Immature natural killer cell (primary cell): Measurements from ENCODE around the gene HCCS. TPM values are rescaled to one million over a fixed set of nuclear protein-coding genes. Genes with fewer than 3 reads are reported as not detected.
A peak's percentile ranks its signal among the peaks of the same experiment; 100 is the strongest.
"Not testable (repeated sequence)": the region's sequence is repeated elsewhere in the genome, so short reads cannot be mapped to it uniquely, and the experiment has no call there.

ENCODE experiments used
- DNase-seq, 3 donors: peaks; one replicate each; pipeline ENCODE4 v3.0.0; 2022; ENCODE audit warnings: mixed read lengths in 1 of 3
- H3K27ac Mint-ChIP-seq, 6 donors: one replicate each; pipeline ENCODE4 v1.8.0; 2020; ENCODE audit warnings: mixed read lengths in 6 of 6, mild to moderate bottlenecking in 5 of 6, inconsistent platforms in 4 of 6, moderate library complexity in 3 of 6
- H3K27me3 Mint-ChIP-seq, 3 donors: one replicate each; pipeline ENCODE4 v1.8.0; 2020 to 2021; ENCODE audit warnings: low read depth in 3 of 3, mild to moderate bottlenecking in 3 of 3, mixed read lengths in 3 of 3, moderate library complexity in 3 of 3, inconsistent platforms in 1 of 3
- H3K36me3 Mint-ChIP-seq, 3 donors: one replicate each; pipeline ENCODE4 v1.8.0; 2020; ENCODE audit warnings: mixed read lengths in 3 of 3, inconsistent platforms in 2 of 3, mild to moderate bottlenecking in 2 of 3
- H3K4me1 Mint-ChIP-seq, 2 donors: one replicate each; pipeline ENCODE4 v1.8.0; 2020; ENCODE audit warnings: inconsistent platforms in 2 of 2, mild to moderate bottlenecking in 2 of 2, mixed read lengths in 2 of 2, moderate library complexity in 1 of 2
- H3K4me3 Mint-ChIP-seq, 5 donors: one replicate each; pipeline ENCODE4 v1.8.0; 2020; ENCODE audit warnings: mild to moderate bottlenecking in 5 of 5, mixed read lengths in 5 of 5, inconsistent platforms in 3 of 5, moderate library complexity in 3 of 5
- H3K9me3 Mint-ChIP-seq, 6 donors: one replicate each; pipeline ENCODE4 v1.8.0; 2020; ENCODE audit warnings: mild to moderate bottlenecking in 6 of 6, mixed read lengths in 6 of 6, inconsistent platforms in 4 of 6, moderate library complexity in 3 of 6
- polyA plus RNA-seq, 3 donors: library from polyadenylated mRNA; unstranded; fragments of 300-500 nt; fragmentation: Illumina TruSeq; gene quantifications; one replicate each; pipeline ENCODE4 v1.2.3, GENCODE V29; 2021

The HCCS gene
- polyA plus RNA-seq, 3 donors from 2014 or later: 23.7 to 26.4 (median 24.1) TPM

DNA sequence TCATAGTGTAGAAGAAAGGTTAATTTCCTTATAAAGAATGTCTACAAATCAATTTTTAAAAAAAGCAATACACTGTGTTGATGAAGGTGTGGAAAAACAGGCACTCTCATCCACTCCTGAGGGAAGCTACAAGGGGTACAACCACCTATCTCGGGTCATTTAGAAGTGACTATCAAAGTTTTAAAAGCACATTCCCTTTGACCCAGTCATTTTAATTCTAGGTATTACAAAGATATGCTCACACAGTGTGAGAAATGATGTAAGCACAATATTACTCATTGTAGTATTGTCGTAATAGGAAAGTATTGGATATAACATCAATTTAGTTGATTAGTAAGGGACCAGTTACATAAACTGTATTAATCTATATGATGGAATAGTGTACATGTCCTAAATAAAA lies 7.4 kb upstream of the HCCS start:
- Mint-ChIP-seq H3K9me3 (no peaks in the 10 kb centered on the region), H3K4me1 (no peaks in the 10 kb centered on the region), H3K4me3 (no peak overlapping the region), H3K36me3 (no peaks in the 10 kb centered on the region), H3K27ac (no peak overlapping the region), H3K27me3 (peaks cover 0 to 4% (median 2%) of the 10 kb centered on the region in 3 donors)
- DNase-seq: no peak

DNA sequence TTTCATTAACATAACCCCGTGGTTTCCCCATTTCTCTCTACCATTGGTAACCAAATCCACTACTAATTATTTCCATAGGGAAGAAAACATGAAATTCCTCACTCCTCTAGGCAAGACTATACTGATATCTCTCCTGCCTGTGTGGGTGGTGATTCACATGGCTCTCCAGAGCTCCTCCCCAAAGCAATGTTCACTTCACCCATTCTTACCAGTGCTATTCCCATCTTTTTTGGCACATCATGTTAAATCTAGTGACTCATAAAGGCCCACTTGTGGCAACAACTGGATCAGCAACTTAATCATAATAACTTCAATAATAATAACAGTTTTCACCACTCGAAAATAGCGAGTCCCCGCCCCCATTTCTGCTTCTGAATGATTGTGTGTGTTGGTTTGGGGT lies 6.1 kb upstream of the HCCS start:
- H3K9me3 Mint-ChIP-seq: no peaks in the 10 kb centered on the region
- no peak overlapping the region for H3K4me3 Mint-ChIP-seq
- H3K36me3 Mint-ChIP-seq: no peaks in the 10 kb centered on the region
- H3K27me3 Mint-ChIP-seq: peaks cover 0 to 4% (median 2%) of the 10 kb centered on the region in 3 donors
- H3K27ac Mint-ChIP-seq: no peak overlapping the region
- no peaks in the 10 kb centered on the region for H3K4me1 Mint-ChIP-seq
- no peak for DNase-seq

DNA sequence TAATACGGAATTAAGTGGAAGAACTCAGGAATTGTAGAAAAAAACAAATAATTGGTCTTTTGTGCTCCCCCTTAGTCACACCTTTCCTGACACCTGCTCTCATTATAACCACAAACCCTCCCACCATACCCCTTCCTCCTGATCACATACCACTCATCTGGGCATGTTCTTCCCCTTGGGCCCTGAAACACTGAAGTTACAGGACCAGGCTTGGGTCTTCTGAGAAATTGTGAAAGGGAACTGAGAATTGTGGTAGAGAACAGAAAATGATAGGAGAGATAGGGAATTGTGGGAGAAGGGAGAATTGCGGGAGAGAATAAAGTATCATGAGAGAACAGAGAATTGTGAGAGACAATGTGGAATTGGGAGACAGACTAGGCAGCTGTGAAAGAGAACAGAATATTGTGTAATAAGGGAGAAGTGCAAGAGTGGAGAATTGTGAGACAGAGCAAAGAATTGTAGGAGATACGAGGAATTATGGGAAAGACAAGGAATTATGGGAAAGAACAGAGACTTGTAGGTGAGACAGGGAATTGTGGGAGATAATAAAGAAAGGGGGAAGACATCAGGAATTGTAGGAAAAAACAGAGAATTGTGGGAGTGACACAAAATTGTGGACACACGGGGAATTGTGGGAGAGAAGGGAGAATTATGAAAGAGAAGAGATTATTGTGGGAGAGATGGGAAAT lies 2.7 kb upstream of the HCCS start:
- no peak for DNase-seq
- no peak overlapping the region for H3K27ac Mint-ChIP-seq
- H3K27me3 Mint-ChIP-seq: peaks cover 7 to 12% (median 11%) of the 10 kb centered on the region in 3 donors
- H3K9me3 Mint-ChIP-seq: no peaks in the 10 kb centered on the region
- H3K4me3 Mint-ChIP-seq: no peak overlapping the region
- no peaks in the 10 kb centered on the region for H3K36me3 Mint-ChIP-seq
- H3K4me1 Mint-ChIP-seq: peaks cover 16 to 18% of the 10 kb centered on the region in 2 donors

DNA sequence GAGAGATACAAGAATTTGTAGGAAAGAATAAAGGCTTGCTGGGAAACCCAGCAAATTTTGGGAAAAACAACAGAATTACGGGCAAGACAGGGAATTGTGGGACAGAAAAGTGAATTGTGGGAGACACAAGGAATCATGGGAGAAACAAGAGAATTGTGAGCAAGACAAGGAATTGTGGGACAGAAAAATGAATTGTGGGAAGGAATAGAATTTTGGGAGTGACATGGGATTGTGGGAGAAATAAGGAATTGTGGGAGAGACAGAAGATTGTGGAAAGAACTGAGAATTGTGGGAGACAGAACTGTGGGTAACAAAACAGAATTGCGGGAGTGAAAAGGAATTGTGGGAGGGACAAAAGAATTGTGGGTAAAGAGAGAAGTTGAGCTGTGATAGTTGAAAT lies 1.2 kb upstream of the HCCS start:
- Mint-ChIP-seq H3K4me3 (no peak overlapping the region), H3K4me1 (peaks cover 23 to 25% of the 10 kb centered on the region in 2 donors), H3K9me3 (no peaks in the 10 kb centered on the region), H3K36me3 (no peaks in the 10 kb centered on the region), H3K27me3 (peaks cover 7 to 14% (median 10%) of the 10 kb centered on the region in 3 donors), H3K27ac (no peak overlapping the region)
- DNase-seq: no peak

DNA sequence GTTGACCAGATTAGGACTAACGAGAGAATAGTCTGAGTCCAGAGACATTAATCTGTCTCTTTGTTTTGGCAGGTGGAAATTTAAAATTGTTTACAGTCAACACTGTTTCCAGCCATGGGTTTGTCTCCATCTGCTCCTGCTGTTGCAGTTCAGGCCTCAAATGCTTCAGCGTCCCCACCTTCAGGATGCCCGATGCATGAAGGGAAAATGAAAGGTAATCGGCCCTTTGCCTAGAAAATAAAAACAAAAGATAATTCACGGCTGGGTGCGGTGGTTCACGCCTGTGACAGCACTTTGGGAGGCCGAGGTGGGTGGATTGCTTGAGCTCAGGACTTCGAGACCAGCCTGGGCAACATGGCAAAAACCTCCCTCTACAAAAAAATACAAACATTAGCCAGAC lies 815 bp downstream of the HCCS start:
- H3K27ac Mint-ChIP-seq: peak overlapping the region; percentile 90 to 99 (median 95)
- DNase-seq: peak in 2 of 3 donors; percentile 6 to 8
- H3K4me1 Mint-ChIP-seq: peaks cover 23 to 25% of the 10 kb centered on the region in 2 donors
- no peaks in the 10 kb centered on the region for H3K9me3 Mint-ChIP-seq
- no peak overlapping the region for H3K4me3 Mint-ChIP-seq
- H3K27me3 Mint-ChIP-seq: peaks cover 7 to 14% (median 10%) of the 10 kb centered on the region in 3 donors
- peaks cover 0 to 5% (median 0%) of the 10 kb centered on the region in 3 donors for H3K36me3 Mint-ChIP-seq

DNA sequence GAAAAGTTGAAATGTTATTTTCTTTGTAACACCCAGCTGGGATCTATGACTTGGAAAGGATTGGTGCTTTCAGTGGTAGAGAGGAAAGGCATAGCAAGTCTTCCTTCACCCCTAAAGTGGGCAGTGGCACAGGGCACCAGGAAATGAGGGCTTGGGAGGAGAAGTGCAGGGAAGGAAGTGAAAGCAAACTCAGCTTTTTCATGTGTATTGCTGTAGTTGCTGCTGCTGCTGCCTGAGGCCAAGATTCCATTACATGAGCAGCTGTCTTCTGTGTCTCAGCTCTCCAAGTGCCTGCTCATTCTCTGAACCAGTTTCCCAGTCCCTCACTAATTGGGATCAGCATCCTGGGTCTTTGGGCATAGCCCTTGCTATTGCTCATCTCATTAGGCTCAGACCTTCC lies 2.6 kb downstream of the HCCS start:
- Mint-ChIP-seq H3K9me3 (no peaks in the 10 kb centered on the region), H3K4me3 (no peak overlapping the region), H3K4me1 (peaks cover 23 to 25% of the 10 kb centered on the region in 2 donors), H3K27me3 (peaks cover 7 to 14% (median 10%) of the 10 kb centered on the region in 3 donors), H3K36me3 (peaks cover 0 to 6% (median 4%) of the 10 kb centered on the region in 3 donors), H3K27ac (peak overlapping the region in 5 of 6 donors; percentile 4 to 94 (median 53))
- DNase-seq: no peak

DNA sequence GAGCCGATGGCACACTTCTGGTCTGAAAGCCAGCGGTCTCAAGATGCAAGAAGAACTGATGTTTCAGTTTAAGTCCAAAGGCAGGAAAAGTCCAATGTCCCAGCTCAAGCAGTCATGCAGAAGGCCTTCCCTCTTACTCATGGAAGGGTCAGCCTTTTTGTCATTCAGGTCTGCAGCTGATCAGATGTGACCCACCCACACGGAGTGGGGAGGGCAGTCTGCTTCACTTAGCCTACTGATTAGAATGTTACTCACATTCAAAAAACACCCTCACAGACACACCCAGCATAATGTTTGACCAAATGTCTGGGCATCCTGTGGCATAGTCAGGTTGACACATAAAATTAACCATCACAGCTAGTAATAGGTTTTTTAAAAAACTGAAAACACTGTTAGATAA lies 6.6 kb downstream of the HCCS start:
- H3K36me3 Mint-ChIP-seq: peaks cover 4 to 17% (median 12%) of the 10 kb centered on the region in 3 donors
- no peak overlapping the region for H3K4me3 Mint-ChIP-seq
- no peak for DNase-seq
- no peak overlapping the region for H3K27ac Mint-ChIP-seq
- peaks cover 7% of the 10 kb centered on the region in 2 donors for H3K4me1 Mint-ChIP-seq
- H3K9me3 Mint-ChIP-seq: no peaks in the 10 kb centered on the region
- peaks cover 0 to 2% (median 0%) of the 10 kb centered on the region in 3 donors for H3K27me3 Mint-ChIP-seq

DNA sequence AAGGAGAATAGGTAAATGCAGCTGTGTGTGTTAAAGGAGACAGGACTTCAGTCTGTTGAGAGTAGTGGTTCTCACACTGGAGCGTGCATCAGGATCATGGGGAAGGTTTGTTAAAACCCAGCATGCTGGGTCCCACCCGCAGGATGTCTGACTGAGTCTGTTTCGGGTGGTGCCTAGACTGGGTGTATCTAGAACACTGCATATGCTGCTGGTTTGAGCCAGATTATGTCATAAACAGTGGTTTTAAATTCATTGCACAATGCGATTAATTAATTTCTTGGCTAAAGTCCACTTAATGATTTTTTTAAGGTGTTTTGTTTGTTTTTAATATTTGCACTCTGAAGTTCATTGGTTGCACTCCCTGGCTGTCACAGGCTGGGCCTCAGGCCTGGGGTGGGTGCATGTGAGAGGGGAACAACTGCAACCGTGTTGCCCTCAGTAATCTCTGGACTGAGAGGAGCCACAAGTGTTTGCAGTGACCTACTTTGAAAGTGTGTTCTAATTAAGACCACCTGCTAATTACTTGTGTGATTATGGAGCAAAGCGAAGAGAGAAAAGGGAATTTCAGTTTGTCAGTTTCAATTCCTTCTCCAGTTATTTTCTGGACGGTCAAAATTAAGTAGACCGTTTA lies 8.3 kb downstream of the HCCS start:
- Mint-ChIP-seq H3K27me3 (no peaks in the 10 kb centered on the region), H3K36me3 (peaks cover 4 to 17% (median 12%) of the 10 kb centered on the region in 3 donors), H3K4me1 (peaks cover 0 to 1% of the 10 kb centered on the region in 2 donors), H3K27ac (no peak overlapping the region), H3K4me3 (no peak overlapping the region), H3K9me3 (no peaks in the 10 kb centered on the region)
- no peak for DNase-seq

DNA sequence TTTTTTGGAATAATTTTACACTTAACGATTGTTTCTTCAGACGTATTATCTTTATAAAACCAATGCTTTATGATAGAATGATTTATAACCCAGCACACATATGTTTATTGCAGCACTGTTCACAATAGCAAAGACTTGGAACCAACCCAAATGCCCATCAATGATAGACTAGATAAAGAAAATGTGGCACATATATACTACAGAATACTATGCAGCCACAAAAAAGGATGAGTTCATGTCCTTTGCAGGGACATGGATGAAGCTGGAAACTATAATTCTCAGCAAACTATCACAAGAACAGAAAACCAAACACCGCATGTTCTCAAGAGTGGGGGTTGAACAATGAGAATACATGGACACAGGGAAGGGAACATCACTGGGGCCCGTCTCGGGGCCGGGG lies 12.0 kb downstream of the HCCS start:
- not testable (repeated sequence) for H3K4me1 Mint-ChIP-seq, H3K9me3 Mint-ChIP-seq, DNase-seq, H3K27ac Mint-ChIP-seq, H3K4me3 Mint-ChIP-seq, H3K27me3 Mint-ChIP-seq
- peaks cover 4 to 11% (median 8%) of the 10 kb centered on the region in 3 donors for H3K36me3 Mint-ChIP-seq

DNA sequence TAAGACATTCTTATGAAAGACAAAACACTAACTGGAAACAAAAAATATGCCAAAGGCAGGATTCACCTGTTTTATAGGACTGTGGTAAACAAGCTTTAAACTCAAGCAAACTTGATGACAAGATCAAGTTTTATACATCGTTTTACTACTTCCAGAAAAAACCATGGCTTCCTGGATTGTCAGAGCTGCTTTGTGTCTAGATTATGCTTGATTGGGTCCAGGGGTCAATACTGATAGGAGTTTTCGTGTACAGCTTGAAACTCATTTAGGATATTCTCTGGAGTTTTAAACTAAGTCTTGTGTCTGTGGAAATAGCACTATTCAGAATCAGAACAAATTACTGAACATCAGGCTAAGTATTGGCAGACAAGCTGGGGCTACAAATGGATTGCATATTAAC lies 13.0 kb downstream of the HCCS start:
- Mint-ChIP-seq H3K36me3 (peaks cover 4 to 11% (median 8%) of the 10 kb centered on the region in 3 donors), H3K9me3 (no peaks in the 10 kb centered on the region), H3K27me3 (peaks cover 0 to 2% (median 0%) of the 10 kb centered on the region in 3 donors), H3K4me3 (no peak overlapping the region), H3K27ac (no peak overlapping the region), H3K4me1 (no peaks in the 10 kb centered on the region)
- no peak for DNase-seq

DNA sequence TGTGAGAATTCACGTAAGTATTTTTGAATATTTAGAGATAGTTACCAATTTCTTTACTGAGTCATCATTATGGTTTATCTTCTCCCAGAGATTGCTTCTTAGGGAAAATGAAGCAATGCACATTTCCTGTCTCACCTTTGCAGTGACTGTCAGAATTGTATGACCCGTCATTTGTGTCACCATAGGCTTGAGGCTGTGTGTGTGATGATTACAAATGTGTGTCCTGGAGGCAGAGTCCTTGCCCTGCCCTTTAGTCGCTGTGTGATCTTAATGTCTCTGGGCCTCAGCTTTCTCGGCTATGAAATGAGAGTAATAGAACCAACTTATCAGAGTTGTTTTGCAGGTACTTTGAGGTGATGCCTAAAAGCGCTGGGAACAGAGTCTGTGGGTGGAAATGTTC lies 13.9 kb downstream of the HCCS start:
- Mint-ChIP-seq H3K9me3 (no peaks in the 10 kb centered on the region), H3K36me3 (peaks cover 4 to 11% (median 8%) of the 10 kb centered on the region in 3 donors), H3K27ac (no peak overlapping the region), H3K27me3 (peaks cover 0 to 2% (median 0%) of the 10 kb centered on the region in 3 donors), H3K4me3 (no peak overlapping the region), H3K4me1 (no peaks in the 10 kb centered on the region)
- DNase-seq: no peak

DNA sequence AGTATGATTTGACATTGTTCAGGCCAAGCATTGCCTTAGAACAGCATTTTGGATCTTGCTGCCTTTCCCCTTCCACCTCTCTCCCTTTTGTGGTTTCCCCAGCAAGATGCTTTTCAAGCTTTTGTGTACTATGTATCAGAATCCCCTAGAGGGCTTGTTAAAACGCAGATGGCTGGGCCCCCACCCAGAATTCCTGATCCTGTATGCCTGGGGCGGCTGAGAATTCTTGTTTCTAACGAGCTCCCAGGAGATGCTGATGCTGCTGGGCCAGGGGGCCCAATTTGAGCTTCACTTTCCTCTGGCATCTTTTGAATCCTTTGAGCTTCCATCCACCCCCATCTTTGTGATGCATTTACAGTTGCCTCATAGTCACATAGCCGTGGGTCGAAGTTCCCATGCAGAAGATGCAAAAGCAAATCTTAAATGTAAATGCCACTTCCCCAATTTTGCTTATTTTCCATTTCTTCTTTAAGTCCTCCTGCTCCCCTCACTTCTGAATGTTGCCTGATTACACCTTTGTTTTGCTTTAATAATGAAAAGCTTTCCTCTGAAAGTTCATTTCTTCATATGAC lies 18.5 kb downstream of the HCCS start:
- no peak overlapping the region for H3K27ac Mint-ChIP-seq
- H3K9me3 Mint-ChIP-seq: no peaks in the 10 kb centered on the region
- no peak for DNase-seq
- peaks cover 0 to 2% (median 0%) of the 10 kb centered on the region in 3 donors for H3K27me3 Mint-ChIP-seq
- H3K36me3 Mint-ChIP-seq: no peaks in the 10 kb centered on the region
- H3K4me3 Mint-ChIP-seq: no peak overlapping the region
- no peaks in the 10 kb centered on the region for H3K4me1 Mint-ChIP-seq

DNA sequence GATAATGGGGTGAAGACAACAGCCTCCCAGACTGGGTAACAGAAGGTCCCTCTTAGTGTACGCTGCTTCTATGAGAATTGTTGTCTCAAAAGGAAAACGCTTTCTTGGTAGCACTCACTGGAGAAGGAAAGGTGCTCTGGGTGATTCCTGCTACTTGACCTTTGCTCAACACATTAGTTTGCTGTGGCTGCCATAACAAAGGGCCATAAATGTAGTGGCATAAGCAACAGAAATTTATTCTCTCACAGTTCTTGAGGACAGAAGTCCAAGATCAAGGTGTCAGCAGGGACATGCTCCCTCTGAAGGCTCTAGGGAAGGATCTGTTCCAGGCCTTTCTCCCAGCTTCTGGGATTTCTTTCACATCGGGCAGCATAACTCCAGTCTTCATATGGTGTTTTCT lies 19.0 kb downstream of the HCCS start:
- no peak for DNase-seq
- Mint-ChIP-seq H3K9me3 (no peaks in the 10 kb centered on the region), H3K36me3 (no peaks in the 10 kb centered on the region), H3K4me1 (no peaks in the 10 kb centered on the region), H3K27me3 (peaks cover 0 to 2% (median 0%) of the 10 kb centered on the region in 3 donors), H3K4me3 (no peak overlapping the region), H3K27ac (no peak overlapping the region)

DNA sequence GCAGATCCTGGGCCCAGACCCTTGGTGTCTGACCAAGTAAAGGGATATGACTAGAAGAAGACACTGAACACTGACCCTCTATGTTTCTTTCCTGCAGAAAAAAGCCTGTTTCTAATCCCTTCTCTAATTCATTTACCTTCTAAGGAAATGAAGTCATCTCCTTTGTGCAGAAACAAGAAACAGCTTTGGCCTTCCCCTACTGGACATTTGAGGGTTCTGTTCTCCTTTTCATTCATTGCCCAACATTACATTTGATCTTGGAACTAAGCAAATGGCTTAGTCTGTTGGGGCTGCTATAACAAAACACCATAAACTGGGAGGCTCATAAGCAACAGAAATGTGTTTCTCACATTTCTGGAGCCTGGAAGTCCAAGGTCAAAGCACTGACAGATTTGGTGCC lies 20.0 kb downstream of the HCCS start:
- Mint-ChIP-seq H3K27ac (no peak overlapping the region), H3K27me3 (peaks cover 0 to 2% (median 0%) of the 10 kb centered on the region in 3 donors), H3K4me3 (no peak overlapping the region), H3K9me3 (no peaks in the 10 kb centered on the region), H3K4me1 (no peaks in the 10 kb centered on the region), H3K36me3 (no peaks in the 10 kb centered on the region)
- DNase-seq: no peak
